PC-9 (cell line): ENCODE measurements around the gene HOXA2. TPM values are rescaled to one million over a fixed set of nuclear protein-coding genes. Genes with fewer than 3 reads are reported as not detected.

ENCODE experiments used
- Bru-seq: library from RNA; stranded (reverse); fragments of 400-500 nt; gene quantifications from one replicate; lab custom pipeline; 2021; lab: Mats Ljungman, UMichigan
- BruChase-seq, 2 experiments: library from RNA; stranded (reverse); fragments of 400-500 nt; gene quantifications; one replicate each; lab custom pipeline; 2021; lab: Mats Ljungman, UMichigan
- BruUV-seq: library from RNA; stranded (reverse); fragments of 400-500 nt; replicated peaks from 2 replicates; lab custom pipeline; 2021; lab: Mats Ljungman, UMichigan
- CTCF ChIA-PET: fragments of 300-600 bp; sonication (Branson Sonifier 250); formaldehyde crosslinking; loops from one replicate; lab custom pipeline; 2022; ENCODE audit warnings: antibody characterized with exemption; lab: Charles Lee
- POLR2A ChIA-PET: fragments of 300-600 bp; sonication (Branson Sonifier 250); formaldehyde crosslinking; loops from one replicate; lab custom pipeline; 2022; ENCODE audit warnings: antibody characterized with exemption; ENCODE audit not compliant: unreplicated experiment; lab: Charles Lee
- DNase-seq, 2 experiments: peaks; one replicate each; pipeline versions ENCODE4 v3.0.0 to v3.0.0-alpha.2; 2015 to 2022; ENCODE audit warnings: mixed read lengths in 1 of 2
- H2AFZ ChIP-seq: fragments of 200-600 bp; sonication (generic); 2 replicates; pipeline ENCODE4 v1.8.1; 2017; ENCODE audit warnings: antibody characterized with exemption
- H3F3A ChIP-seq: fragments of 200-600 bp; sonication (generic); 2 replicates; pipeline ENCODE4 v1.8.1; 2017; ENCODE audit warnings: antibody characterized with exemption, mild to moderate bottlenecking, low read depth; ENCODE audit not compliant: insufficient read depth
- H3K27ac ChIP-seq: fragments of 200-600 bp; sonication (generic); 2 replicates; pipeline ENCODE4 v1.6.1; 2016; ENCODE audit warnings: mixed run types
- H3K27me3 ChIP-seq: fragments of 200-600 bp; sonication (generic); 2 replicates; pipeline ENCODE4 v1.6.1; 2016; ENCODE audit warnings: low read depth, mixed run types; ENCODE audit not compliant: insufficient read depth
- H3K36me3 ChIP-seq: fragments of 200-600 bp; sonication (generic); 2 replicates; pipeline ENCODE4 v1.6.1; 2016; ENCODE audit warnings: low read depth, mixed run types
- H3K4me1 ChIP-seq: fragments of 200-600 bp; sonication (generic); replicated peaks from 2 replicates; pipeline ENCODE4 v1.6.1; 2016; ENCODE audit warnings: mixed run types; ENCODE audit not compliant: insufficient read depth
- H3K4me2 ChIP-seq: fragments of 200-600 bp; sonication (generic); 2 replicates; pipeline ENCODE4 v1.6.1; 2017; ENCODE audit warnings: mixed run types
- H3K4me3 ChIP-seq: fragments of 200-600 bp; sonication (generic); 2 replicates; pipeline ENCODE4 v1.6.1; 2016; ENCODE audit warnings: mixed run types
- H3K79me2 ChIP-seq: fragments of 200-600 bp; sonication (generic); 2 replicates; pipeline ENCODE4 v1.6.1; 2017; ENCODE audit warnings: low read depth, mixed run types
- H3K9me2 ChIP-seq: fragments of 200-600 bp; sonication (generic); 2 replicates; pipeline ENCODE4 v1.8.1; 2017; ENCODE audit warnings: mild to moderate bottlenecking; ENCODE audit not compliant: insufficient read depth
- H3K9me3 ChIP-seq: fragments of 200-600 bp; sonication (generic); 2 replicates; pipeline ENCODE4 v1.8.1; 2016; ENCODE audit warnings: low read depth; ENCODE audit not compliant: insufficient read depth
- H4K20me1 ChIP-seq: fragments of 200-600 bp; sonication (generic); 2 replicates; pipeline ENCODE4 v1.8.1; 2017; ENCODE audit not compliant: insufficient read depth
- CTCF ChIP-seq: fragments of 200-600 bp; sonication (generic); conservative IDR thresholded peaks from 2 replicates; pipeline ENCODE4 v1.6.1; 2017; ENCODE audit warnings: mixed run types, antibody characterized with exemption, mild to moderate bottlenecking, moderate library complexity
- EZH2 ChIP-seq: fragments of 200-600 bp; sonication (generic); IDR thresholded peaks from 2 replicates; pipeline ENCODE4 v1.8.0; 2017; ENCODE audit warnings: antibody characterized with exemption, low read depth
- intact Hi-C: fragments of 100-400 bp; cut with micrococcal nuclease; formaldehyde crosslinking; loops from one replicate; pipeline ENCODE4 v1.10.0; 2022; ENCODE audit not compliant: unreplicated experiment
- long read RNA-seq: library from polyadenylated mRNA; stranded (forward); transcript quantifications from one replicate; pipeline ENCODE4 v2.0.0, GENCODE V29; 2022
- total RNA-seq: library from RNA; stranded (reverse); gene quantifications from 2 replicates; pipeline ENCODE4 v1.2.3, GENCODE V29; 2021

Gene HOXA2
- 6.1 and 6.5 TPM in 2 replicates for total RNA-seq
- percentile 74 among the genes with signal in this experiment for Bru-seq, nascent RNA
- percentile 86 among the genes with signal in this experiment for BruChase-seq, experiment 1, labeled RNA remaining after a 2-hour chase
- percentile 74 among the genes with signal in this experiment for BruChase-seq, experiment 2, labeled RNA remaining after a 6-hour chase
- long read RNA-seq, partial matches to known transcripts = 0 of 2 reads
- long read RNA-seq, other reads (novel, unspliced or antisense) = 0 of 2 reads

DNA sequence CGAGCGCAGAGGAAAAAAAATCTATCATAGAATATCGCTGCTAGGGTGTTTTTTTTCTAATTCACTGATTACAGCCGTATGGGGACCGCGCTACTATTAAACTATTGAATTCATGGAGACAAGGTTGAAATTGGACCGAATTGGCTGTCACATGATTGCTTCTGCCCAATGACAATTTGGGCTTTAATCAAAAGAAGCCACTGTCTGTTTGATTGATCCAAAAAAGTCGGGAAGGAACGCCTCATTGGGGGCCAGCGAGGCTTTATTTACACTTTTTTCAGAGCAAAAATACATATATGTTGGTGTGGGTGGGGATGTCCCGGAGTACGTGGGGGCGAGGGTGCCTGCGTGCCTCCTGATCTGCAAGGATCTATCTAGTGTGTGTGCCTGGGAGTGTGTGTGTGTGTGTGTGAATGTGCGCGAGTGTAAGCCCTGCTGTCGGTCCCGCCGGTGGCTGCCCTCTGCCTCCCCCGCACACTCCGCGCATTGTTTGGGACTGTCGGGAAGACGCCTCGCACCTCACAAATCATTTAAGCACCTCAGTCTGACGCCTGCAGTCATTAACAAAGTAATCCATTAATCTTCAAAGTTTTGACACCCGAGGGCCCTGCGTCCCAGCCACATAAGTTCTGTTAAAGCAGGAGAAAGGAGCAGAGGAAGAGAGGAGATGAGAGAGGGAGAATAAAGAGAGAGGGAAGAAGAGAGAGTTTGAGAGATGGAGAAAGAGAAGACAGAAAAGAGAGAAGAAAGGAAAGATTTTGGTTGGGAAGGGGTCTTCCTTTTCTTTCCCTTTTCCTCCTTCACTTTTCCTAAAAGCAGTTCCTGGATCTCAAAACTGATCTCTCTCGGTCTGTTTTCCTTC is at the start of gene HOXA2:
TSS of gene HOXA2 (minus strand) at position 103 of the 862 bp plus-strand sequence. CDS start 183 bp downstream, outside the sequence.
- ChIA-PET CTCF (no interaction called here), POLR2A (no interaction called here)
- intact Hi-C loops = no loop called here
- no peak for TF ChIP-seq CTCF
- TF ChIP-seq EZH2 = no peak
- peaks cover 39% of the 10 kb centered on the region for H3F3A ChIP-seq
- peaks cover 16% of the 10 kb centered on the region for H3K79me2 ChIP-seq
- no TSS peak for BruUV-seq
- H3K27ac ChIP-seq = no peak within 1 kb of the TSS
- H4K20me1 ChIP-seq = no peaks in the 10 kb centered on the region
- H3K4me2 ChIP-seq = no peak within 1 kb of the TSS
- H3K4me3 ChIP-seq = no peak within 1 kb of the TSS
- DNase-seq = no peak
- no peak within 1 kb of the TSS for H2AFZ ChIP-seq
- H3K4me1 ChIP-seq = peaks cover 8% of the 10 kb centered on the region
- no peaks in the 10 kb centered on the region for H3K27me3 ChIP-seq
- H3K36me3 ChIP-seq = peaks cover 18% of the 10 kb centered on the region
- no peaks in the 10 kb centered on the region for H3K9me2 ChIP-seq
- no peaks in the 10 kb centered on the region for H3K9me3 ChIP-seq

- intact Hi-C loops = no loop called here
- CTCF ChIA-PET = no interaction called here
- 0 out of 2 replicates have a peak, but pooled peaks cover 4% of the 10 kb centered on the region for H3F3A ChIP-seq
- H4K20me1 ChIP-seq = no peaks in the 10 kb centered on the region
- 0 out of 2 replicates have a peak, but pooled peaks cover 11% of the 10 kb centered on the region for H3K4me1 ChIP-seq
- H2AFZ ChIP-seq = no peak overlapping the region
- TF ChIP-seq EZH2 = no peak
- TF ChIP-seq CTCF = no peak
- H3K9me3 ChIP-seq = no peaks in the 10 kb centered on the region
- no peak overlapping the region; the same call in 1 of the 2 replicates for H3K4me2 ChIP-seq
- no peak overlapping the region for H3K27ac ChIP-seq
- H3K79me2 ChIP-seq = no peaks in the 10 kb centered on the region
- no peaks in the 10 kb centered on the region for H3K27me3 ChIP-seq
- POLR2A ChIA-PET = no interaction called here
- no peaks in the 10 kb centered on the region for H3K36me3 ChIP-seq
- DNase-seq = no peak
- no peaks in the 10 kb centered on the region for H3K9me2 ChIP-seq
- BruUV-seq = no TSS peak
- H3K4me3 ChIP-seq = no peak overlapping the region
Observed at GRCh38 chr7:27151341-27151930, 49.0 kb upstream of the HOXA2 start.

GRCh38 chr7:27150568-27151340 is 48.3 kb upstream of the HOXA2 start:
- Histone ChIP-seq H3K27me3 (no peaks in the 10 kb centered on the region), H3K27ac (no peak overlapping the region), H3K9me2 (no peaks in the 10 kb centered on the region), H3K79me2 (no peaks in the 10 kb centered on the region), H3K4me2 (peak overlapping the region; percentile 70), H4K20me1 (no peaks in the 10 kb centered on the region), H3K9me3 (no peaks in the 10 kb centered on the region), H2AFZ (peak overlapping the region; percentile 56), H3K4me3 (peak overlapping the region; percentile 45), H3F3A (0 out of 2 replicates have a peak, but pooled peaks cover 4% of the 10 kb centered on the region), H3K4me1 (0 out of 2 replicates have a peak, but pooled peaks cover 11% of the 10 kb centered on the region), H3K36me3 (no peaks in the 10 kb centered on the region)
- intact Hi-C loops = no loop called here
- ChIA-PET POLR2A (no interaction called here), CTCF (interaction anchor here (0.5 to 0.7 kb wide), 2 partner anchors 476 to 984 kb away, joined by 3 to 5 read pairs; no protein-coding TSS in a partner anchor)
- DNase-seq = peak in 1 of 2 experiments; percentile 32
- BruUV-seq = no TSS peak
- no peak for TF ChIP-seq EZH2
- no peak; the same call in none of the 2 replicates for TF ChIP-seq CTCF
